Measurements from ENCODE around the gene FECH.
A peak's percentile ranks its signal among the peaks of the same experiment; 100 is the strongest.

Gene FECH

DNA sequence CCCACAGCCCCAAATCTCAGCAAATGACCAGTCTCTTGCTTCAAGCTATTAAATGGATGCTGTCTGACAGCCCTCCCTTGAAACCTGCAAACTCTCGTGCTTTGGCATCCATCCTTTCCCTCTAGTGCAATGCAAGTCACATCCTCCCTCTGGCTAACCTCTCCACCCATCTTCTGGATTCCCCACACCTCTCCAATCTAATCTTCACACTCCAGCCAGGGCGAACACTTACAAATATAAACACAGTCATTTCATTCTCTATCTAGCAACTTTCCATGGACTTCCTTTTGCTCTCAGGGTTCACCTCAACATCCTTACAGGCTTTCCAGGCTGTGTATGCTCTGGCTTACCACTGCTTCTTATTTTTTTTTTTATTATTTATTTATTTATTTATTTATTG lies 45.2 kb upstream of the FECH start:
- H3K4me3 ChIP-seq (ENCODE audit: low read depth, low read length), result no peak overlapping the region
- CTCF ChIA-PET, result interaction anchor here (0.5 to 1.3 kb wide), 3 partner anchors 8 to 33 kb away, joined by 3 to 7 read pairs (median 3); no protein-coding TSS in a partner anchor
- H3K4me1 ChIP-seq (ENCODE audit: control insufficient read depth, insufficient read depth, low read length), result peaks cover 5% of the 10 kb centered on the region
- no peak overlapping the region for H3K27ac ChIP-seq (ENCODE audit: extremely low read depth, low read depth, low read length)
- POLR2A ChIA-PET, result no interaction called here
- TF ChIP-seq ZNF623 (tag by site-specific recombination; IDR thresholded peaks at IDR 0.05) (0 out of 2 replicates have a peak, but pooled peaks have one; percentile 15), ZNF157 (tag by site-specific recombination; IDR thresholded peaks at IDR 0.05) (no peak), ZNF426 (tag by site-specific recombination; IDR thresholded peaks at IDR 0.05) (peak; percentile 24; the same call in 1 of the 2 replicates), GLIS2 (tag by site-specific recombination; IDR thresholded peaks at IDR 0.05) (no peak), ZNF660 (tag by site-specific recombination; IDR thresholded peaks at IDR 0.05) (no peak)
- TF ChIP-seq, protein P1, sequence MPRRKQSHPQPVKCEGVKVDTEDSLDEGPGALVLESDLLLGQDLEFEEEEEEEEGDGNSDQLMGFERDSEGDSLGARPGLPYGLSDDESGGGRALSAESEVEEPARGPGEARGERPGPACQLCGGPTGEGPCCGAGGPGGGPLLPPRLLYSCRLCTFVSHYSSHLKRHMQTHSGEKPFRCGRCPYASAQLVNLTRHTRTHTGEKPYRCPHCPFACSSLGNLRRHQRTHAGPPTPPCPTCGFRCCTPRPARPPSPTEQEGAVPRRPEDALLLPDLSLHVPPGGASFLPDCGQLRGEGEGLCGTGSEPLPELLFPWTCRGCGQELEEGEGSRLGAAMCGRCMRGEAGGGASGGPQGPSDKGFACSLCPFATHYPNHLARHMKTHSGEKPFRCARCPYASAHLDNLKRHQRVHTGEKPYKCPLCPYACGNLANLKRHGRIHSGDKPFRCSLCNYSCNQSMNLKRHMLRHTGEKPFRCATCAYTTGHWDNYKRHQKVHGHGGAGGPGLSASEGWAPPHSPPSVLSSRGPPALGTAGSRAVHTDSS (tag by site-specific recombination; IDR thresholded peaks at IDR 0.05), result no peak
- TF ChIP-seq, protein P2, sequence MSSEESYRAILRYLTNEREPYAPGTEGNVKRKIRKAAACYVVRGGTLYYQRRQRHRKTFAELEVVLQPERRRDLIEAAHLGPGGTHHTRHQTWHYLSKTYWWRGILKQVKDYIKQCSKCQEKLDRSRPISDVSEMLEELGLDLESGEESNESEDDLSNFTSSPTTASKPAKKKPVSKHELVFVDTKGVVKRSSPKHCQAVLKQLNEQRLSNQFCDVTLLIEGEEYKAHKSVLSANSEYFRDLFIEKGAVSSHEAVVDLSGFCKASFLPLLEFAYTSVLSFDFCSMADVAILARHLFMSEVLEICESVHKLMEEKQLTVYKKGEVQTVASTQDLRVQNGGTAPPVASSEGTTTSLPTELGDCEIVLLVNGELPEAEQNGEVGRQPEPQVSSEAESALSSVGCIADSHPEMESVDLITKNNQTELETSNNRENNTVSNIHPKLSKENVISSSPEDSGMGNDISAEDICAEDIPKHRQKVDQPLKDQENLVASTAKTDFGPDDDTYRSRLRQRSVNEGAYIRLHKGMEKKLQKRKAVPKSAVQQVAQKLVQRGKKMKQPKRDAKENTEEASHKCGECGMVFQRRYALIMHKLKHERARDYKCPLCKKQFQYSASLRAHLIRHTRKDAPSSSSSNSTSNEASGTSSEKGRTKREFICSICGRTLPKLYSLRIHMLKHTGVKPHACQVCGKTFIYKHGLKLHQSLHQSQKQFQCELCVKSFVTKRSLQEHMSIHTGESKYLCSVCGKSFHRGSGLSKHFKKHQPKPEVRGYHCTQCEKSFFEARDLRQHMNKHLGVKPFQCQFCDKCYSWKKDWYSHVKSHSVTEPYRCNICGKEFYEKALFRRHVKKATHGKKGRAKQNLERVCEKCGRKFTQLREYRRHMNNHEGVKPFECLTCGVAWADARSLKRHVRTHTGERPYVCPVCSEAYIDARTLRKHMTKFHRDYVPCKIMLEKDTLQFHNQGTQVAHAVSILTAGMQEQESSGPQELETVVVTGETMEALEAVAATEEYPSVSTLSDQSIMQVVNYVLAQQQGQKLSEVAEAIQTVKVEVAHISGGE (tag by site-specific recombination; conservative IDR thresholded peaks at IDR 0.05; ENCODE audit: low read depth), result peak; percentile 31; the same call in 1 of the 2 replicates
- H3K36me3 ChIP-seq (ENCODE audit: control insufficient read depth in 2 of 2, insufficient read depth in 1 of 2, low read length in 2 of 2), result no peaks in the 10 kb centered on the region
- H3K9me3 ChIP-seq (ENCODE audit: control insufficient read depth, insufficient read depth, low read depth, low read length), result no peaks in the 10 kb centered on the region

DNA sequence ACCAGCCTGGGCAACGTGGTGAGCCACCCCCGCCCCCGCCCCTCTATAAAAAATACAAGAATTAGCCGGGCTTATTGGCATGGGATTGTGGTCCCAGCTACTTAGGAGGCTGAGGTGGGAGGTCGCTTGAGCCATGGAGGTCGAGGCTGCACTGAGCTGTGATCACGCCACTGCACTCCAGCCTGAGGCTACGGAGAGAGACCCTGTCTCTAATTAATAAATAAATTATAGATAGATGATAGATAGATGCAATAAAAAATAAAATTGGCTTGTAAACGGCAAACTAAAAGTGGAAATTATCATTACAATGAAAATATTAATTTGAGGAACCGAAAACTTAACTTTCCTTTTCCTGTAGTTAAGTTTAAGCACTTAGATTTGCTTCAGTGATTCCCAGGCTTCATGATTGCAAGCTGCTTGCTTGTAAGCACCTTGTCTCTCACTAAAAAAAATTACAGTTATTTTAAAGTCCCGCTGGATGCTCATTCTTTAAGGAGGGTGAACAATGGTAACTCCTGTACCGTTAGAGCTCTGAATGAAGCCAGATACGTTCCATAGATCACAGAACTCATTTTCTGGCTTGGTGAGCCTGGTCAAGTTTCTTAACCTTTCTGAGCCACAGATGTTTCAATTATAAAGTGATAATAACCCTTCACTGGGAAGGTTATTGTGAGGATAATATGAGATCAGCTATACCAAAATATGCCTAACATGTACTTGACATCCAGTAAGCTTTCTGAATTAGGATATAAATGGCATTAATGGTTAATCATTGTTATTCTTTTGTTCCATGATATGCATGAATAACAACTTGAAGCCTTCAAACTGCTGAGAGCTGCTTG lies 44.5 kb upstream of the FECH start:
- Histone ChIP-seq H3K4me3 (ENCODE audit: low read depth, low read length) (peak overlapping the region; percentile 44), H3K4me1 (ENCODE audit: control insufficient read depth, insufficient read depth, low read length) (peaks cover 5% of the 10 kb centered on the region), H3K36me3 (ENCODE audit: control insufficient read depth in 2 of 2, insufficient read depth in 1 of 2, low read length in 2 of 2) (no peaks in the 10 kb centered on the region), H3K9me3 (ENCODE audit: control insufficient read depth, insufficient read depth, low read depth, low read length) (no peaks in the 10 kb centered on the region), H3K27ac (ENCODE audit: extremely low read depth, low read depth, low read length) (peak overlapping the region; percentile 61; the same call in 1 of the 2 replicates)
- TF ChIP-seq, protein P3, sequence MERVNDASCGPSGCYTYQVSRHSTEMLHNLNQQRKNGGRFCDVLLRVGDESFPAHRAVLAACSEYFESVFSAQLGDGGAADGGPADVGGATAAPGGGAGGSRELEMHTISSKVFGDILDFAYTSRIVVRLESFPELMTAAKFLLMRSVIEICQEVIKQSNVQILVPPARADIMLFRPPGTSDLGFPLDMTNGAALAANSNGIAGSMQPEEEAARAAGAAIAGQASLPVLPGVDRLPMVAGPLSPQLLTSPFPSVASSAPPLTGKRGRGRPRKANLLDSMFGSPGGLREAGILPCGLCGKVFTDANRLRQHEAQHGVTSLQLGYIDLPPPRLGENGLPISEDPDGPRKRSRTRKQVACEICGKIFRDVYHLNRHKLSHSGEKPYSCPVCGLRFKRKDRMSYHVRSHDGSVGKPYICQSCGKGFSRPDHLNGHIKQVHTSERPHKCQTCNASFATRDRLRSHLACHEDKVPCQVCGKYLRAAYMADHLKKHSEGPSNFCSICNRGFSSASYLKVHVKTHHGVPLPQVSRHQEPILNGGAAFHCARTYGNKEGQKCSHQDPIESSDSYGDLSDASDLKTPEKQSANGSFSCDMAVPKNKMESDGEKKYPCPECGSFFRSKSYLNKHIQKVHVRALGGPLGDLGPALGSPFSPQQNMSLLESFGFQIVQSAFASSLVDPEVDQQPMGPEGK (tag by site-specific recombination; IDR thresholded peaks at IDR 0.05), result 0 out of 2 replicates have a peak, but pooled peaks have one; percentile 7
- peak; percentile 72 for TF ChIP-seq ZFHX2 (tag by site-specific recombination; conservative IDR thresholded peaks at IDR 0.05)
- TF ChIP-seq, protein P4, sequence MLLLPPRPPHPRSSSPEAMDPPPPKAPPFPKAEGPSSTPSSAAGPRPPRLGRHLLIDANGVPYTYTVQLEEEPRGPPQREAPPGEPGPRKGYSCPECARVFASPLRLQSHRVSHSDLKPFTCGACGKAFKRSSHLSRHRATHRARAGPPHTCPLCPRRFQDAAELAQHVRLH (tag by site-specific recombination; IDR thresholded peaks at IDR 0.05), result 0 out of 2 replicates have a peak, but pooled peaks have one; percentile 24
- TF ChIP-seq, protein P5, sequence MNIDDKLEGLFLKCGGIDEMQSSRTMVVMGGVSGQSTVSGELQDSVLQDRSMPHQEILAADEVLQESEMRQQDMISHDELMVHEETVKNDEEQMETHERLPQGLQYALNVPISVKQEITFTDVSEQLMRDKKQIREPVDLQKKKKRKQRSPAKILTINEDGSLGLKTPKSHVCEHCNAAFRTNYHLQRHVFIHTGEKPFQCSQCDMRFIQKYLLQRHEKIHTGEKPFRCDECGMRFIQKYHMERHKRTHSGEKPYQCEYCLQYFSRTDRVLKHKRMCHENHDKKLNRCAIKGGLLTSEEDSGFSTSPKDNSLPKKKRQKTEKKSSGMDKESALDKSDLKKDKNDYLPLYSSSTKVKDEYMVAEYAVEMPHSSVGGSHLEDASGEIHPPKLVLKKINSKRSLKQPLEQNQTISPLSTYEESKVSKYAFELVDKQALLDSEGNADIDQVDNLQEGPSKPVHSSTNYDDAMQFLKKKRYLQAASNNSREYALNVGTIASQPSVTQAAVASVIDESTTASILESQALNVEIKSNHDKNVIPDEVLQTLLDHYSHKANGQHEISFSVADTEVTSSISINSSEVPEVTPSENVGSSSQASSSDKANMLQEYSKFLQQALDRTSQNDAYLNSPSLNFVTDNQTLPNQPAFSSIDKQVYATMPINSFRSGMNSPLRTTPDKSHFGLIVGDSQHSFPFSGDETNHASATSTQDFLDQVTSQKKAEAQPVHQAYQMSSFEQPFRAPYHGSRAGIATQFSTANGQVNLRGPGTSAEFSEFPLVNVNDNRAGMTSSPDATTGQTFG (tag by site-specific recombination; IDR thresholded peaks at IDR 0.05; ENCODE audit: borderline replicate concordance), result no peak
- CTCF ChIA-PET, result interaction anchor here (0.5 to 1.6 kb wide), 14 partner anchors 8 to 1851 kb away, joined by 3 to 7 read pairs (median 3); partner anchors contain the start of gene ATP8B1
- POLR2A ChIA-PET, result interaction anchor here (0.6 to 1.9 kb wide), 3 partner anchors 9 to 28 kb away, joined by 3 to 6 read pairs (median 5); partner anchors contain the start of gene NARS1
